HL-60 (cell line): ENCODE data around the gene KCNH1.

ENCODE experiments used
- POLR2AphosphoS5 ChIP-seq: IDR thresholded peaks from 2 replicates; pipeline ENCODE4 v1.6.1; 2012; ENCODE audit warnings: low read depth
- TF ChIP-seq, protein P1 (sequence below): IDR thresholded peaks from one replicate; pipeline ENCODE4 v1.5.1; 2011; ENCODE audit warnings: low read length, control low read depth, inconsistent platforms; ENCODE audit not compliant: insufficient read depth

- TF ChIP-seq, protein P1, sequence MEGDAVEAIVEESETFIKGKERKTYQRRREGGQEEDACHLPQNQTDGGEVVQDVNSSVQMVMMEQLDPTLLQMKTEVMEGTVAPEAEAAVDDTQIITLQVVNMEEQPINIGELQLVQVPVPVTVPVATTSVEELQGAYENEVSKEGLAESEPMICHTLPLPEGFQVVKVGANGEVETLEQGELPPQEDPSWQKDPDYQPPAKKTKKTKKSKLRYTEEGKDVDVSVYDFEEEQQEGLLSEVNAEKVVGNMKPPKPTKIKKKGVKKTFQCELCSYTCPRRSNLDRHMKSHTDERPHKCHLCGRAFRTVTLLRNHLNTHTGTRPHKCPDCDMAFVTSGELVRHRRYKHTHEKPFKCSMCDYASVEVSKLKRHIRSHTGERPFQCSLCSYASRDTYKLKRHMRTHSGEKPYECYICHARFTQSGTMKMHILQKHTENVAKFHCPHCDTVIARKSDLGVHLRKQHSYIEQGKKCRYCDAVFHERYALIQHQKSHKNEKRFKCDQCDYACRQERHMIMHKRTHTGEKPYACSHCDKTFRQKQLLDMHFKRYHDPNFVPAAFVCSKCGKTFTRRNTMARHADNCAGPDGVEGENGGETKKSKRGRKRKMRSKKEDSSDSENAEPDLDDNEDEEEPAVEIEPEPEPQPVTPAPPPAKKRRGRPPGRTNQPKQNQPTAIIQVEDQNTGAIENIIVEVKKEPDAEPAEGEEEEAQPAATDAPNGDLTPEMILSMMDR: no peak
- TF ChIP-seq POLR2AphosphoS5: no peak
Measured at GRCh38 chr1:210900820-210901219, 233.1 kb downstream of the KCNH1 start.
